Measurements from ENCODE around the gene ACTN4.
"Not testable (repeated sequence)": the region's sequence is repeated elsewhere in the genome, so short reads cannot be mapped to it uniquely, and the experiment has no call there.

GRCh38 chr19:38631301-38631700 lies 16.1 kb upstream of the ACTN4 start:
- TF ChIP-seq, protein P1, sequence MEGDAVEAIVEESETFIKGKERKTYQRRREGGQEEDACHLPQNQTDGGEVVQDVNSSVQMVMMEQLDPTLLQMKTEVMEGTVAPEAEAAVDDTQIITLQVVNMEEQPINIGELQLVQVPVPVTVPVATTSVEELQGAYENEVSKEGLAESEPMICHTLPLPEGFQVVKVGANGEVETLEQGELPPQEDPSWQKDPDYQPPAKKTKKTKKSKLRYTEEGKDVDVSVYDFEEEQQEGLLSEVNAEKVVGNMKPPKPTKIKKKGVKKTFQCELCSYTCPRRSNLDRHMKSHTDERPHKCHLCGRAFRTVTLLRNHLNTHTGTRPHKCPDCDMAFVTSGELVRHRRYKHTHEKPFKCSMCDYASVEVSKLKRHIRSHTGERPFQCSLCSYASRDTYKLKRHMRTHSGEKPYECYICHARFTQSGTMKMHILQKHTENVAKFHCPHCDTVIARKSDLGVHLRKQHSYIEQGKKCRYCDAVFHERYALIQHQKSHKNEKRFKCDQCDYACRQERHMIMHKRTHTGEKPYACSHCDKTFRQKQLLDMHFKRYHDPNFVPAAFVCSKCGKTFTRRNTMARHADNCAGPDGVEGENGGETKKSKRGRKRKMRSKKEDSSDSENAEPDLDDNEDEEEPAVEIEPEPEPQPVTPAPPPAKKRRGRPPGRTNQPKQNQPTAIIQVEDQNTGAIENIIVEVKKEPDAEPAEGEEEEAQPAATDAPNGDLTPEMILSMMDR (IDR thresholded peaks at IDR 0.05) = not testable (repeated sequence)
- not testable (repeated sequence) for TF ChIP-seq EZH2 (IDR thresholded peaks at IDR 0.05; ENCODE audit: borderline replicate concordance, insufficient read depth, low read depth, low read length, poor library complexity, severe bottlenecking)

All from B cell (primary cell).